NCI-H1694 (cell line): ENCODE data around the gene SLC6A8.

ENCODE experiments used
- DNase-seq: peaks from one replicate; lab custom pipeline; 2025; lab: John Stamatoyannopoulos, UW

SLC6A8 gene

GRCh38 chrX:153687121-153688039 is at the start of gene SLC6A8:
SLC6A8 (plus strand) TSS chrX:153687926; CDS start chrX:153688575, 649 bp downstream.
- no peak for DNase-seq

DNA sequence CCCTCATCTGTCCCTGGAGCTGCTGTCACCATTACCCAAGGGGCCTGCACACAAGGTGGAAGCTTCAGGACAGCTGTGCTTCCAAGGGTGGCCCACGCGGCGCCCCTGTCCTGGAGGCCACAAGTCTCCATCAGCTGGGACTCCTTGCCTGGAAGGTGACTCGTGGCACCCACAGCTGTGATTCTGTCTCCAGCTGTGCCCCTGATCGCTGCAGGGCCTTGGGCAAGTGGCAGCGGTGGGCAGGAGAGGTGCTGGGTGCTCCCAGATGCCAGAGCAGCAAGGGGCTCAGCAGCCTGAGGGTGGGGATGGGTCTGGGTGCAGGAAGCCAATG is 49.7 kb upstream of the SLC6A8 start:
- DNase-seq = no peak

- no peak for DNase-seq
Observed at GRCh38 chrX:153638436-153639176, 49.1 kb upstream of the SLC6A8 start.

DNA sequence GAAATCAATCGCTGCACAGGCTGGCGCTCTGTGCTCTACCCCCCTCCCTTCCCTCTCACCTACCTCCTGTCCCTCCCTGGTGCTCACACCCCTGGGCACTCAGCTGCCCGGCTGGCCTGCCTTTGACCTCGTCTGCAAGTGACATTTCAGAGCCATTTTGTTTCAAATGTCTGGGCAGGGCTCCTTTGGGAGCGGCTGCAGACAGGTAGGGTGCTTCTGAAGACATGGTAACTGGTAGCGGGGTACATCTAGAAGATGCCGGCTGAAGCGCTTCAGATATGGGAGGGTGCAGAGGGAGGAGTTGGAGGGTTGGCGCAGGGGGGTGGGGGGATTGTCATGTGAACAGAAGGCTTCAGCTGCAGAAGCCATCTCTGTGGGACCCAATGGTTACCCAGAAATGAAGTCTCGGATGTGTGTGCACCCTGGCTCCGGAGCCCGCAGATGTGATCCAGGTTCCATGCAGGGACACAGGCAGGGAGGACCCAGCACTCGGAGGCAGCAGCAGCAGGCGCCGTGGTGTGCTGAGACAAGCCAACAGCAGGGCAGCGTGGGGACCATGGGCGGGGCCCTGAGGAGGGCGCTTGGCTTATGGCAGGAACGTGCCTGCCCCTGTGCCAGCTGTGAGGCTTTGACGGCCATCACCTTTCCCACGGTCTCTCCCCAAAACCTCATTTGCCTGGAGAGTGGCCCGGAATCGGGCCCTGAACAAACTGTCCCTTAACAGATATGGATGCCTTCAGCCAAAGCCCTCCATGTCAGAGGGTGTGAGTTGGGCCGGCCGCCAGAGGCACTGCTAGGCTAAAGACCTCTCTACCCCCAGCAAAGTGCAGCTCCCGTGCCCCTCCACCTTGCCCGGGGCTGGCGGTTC is 48.3 kb upstream of the SLC6A8 start:
- DNase-seq = no peak

- no peak for DNase-seq
Observed at GRCh38 chrX:153640045-153640686, 47.6 kb upstream of the SLC6A8 start.

DNA sequence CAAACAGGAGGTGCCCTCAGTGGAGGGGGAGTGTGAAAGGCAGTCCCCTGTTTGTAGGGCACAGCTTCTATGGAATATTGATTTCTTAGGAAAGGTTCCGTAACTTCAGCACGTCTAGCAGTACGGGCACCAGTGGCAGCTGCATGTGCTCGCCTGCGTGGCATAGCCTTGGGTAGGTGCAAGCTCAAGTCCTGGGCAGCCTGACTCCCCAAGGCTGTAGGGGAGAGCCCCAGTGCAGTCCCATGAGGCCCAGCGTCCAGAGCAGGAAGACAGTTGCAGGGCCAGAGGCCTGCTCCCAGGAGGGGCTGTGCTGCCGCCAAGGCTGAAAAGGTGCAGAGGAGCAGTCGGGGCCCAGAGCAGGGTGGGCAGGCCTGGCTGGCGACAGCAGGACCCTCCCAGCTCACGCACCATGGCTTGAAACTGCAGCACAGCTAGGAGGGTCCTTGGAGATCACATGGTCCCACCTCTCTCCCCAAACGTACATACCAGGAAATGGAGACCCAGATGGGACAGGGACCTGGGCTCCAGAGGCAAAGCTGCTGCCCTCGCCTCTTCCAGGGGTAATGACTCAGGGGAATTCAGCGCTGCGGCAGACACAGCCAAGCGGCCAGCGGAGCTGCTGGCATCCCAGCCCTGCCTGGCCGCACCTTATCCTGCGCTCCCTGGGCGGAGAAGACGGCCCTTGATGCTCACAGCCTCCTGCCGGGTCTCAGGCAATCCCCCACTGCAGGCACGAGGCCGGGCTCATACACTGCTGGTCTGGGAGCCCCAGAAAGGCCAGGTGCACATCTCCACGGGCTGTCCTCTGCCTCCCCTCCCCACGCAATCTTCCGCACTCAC is 46.8 kb upstream of the SLC6A8 start:
- DNase-seq = no peak

- no peak for DNase-seq
Observed at GRCh38 chrX:153641627-153642026, 46.1 kb upstream of the SLC6A8 start.

- no peak for DNase-seq
Observed at GRCh38 chrX:153642051-153642654, 45.6 kb upstream of the SLC6A8 start.

- no peak for DNase-seq
Observed at GRCh38 chrX:153642655-153643430, 44.9 kb upstream of the SLC6A8 start.

- peak; percentile 5 for DNase-seq
Observed at GRCh38 chrX:153643431-153644351, 44.0 kb upstream of the SLC6A8 start.

DNA sequence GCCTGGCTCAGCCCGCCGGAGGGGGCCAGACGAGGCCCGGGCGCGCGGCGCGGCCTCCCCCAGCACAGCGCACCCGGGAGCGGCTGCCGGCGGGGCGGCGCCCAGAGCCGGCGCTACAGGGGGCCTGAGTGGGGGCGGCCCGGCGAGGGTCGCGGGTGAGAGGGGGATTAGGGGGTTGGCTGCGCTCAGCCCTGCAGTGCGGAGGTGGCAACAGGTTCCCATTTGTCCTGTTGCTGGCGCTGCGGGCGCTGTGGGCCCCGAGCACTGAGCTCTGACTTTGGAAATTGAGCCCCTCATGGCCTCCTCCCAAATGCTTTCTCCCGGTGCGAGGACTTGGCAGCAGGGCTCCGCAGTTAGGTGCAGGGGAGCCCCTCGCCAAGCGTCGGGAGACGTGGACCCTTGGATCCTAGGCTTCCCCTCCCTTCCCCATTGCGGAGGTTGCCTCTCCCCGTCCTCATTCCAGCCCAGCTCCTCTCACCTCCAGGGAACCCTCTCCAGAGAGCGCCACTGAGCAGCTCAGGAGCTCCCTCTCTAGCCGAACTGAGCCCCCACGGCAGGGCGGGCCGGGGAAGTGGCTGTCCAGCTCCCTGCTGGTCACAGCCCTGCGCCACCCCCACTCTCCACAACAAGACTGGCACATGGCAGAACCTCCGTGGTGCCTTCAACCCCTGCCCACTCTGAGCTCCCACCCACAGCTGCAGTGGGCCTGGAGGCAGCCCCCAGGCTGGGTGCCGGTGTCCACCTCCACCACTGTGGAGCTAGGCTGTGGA is 43.2 kb upstream of the SLC6A8 start:
- peak; percentile 8 for DNase-seq

DNA sequence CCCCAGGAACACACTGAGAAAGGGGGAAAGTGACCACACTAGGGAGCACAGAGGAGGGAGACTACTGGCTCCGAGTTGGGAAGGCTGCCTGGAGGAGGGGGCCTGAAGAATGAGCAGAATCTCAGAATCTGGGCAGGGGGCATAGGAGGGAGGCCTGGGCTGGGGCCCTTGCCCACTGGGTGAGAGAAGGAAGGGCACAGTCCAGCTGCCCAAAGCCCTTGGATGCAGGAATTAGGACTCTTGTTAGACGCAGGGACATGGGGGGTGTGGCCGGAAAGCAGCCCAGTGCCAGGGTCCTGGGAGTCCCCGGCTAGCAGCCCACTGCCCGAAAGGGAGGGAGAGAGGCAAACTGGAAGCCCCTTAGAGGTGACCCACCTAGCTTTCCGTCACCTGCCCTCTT is 42.6 kb upstream of the SLC6A8 start:
- no peak for DNase-seq

DNA sequence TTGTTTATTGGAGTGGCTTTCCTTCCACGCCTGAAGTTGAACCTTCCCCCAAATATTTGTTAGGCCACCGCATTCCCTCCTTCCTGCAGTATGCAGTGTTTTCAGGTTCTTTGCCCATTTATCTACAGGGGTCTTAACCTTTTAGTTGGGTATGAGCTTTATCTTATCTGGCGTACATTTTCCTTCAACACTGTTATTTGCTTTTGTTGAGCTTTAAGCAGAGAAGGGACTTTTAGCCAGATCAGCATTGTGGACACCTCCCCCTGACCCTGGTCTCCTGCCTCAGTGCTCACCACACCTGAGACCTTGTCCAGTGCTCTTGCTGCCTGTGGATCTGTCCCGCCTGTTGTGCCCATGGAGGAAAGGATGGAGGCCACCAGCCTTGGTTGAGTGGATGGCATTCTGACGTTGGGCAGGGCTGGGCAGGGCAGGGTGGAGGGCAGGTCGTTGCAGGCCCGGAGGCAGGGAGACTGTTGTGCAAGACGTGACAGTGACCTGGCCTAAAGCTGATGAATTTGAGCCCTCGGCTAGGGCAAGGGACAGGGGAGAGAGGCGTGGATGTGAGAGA is 41.7 kb upstream of the SLC6A8 start:
- DNase-seq = no peak

DNA sequence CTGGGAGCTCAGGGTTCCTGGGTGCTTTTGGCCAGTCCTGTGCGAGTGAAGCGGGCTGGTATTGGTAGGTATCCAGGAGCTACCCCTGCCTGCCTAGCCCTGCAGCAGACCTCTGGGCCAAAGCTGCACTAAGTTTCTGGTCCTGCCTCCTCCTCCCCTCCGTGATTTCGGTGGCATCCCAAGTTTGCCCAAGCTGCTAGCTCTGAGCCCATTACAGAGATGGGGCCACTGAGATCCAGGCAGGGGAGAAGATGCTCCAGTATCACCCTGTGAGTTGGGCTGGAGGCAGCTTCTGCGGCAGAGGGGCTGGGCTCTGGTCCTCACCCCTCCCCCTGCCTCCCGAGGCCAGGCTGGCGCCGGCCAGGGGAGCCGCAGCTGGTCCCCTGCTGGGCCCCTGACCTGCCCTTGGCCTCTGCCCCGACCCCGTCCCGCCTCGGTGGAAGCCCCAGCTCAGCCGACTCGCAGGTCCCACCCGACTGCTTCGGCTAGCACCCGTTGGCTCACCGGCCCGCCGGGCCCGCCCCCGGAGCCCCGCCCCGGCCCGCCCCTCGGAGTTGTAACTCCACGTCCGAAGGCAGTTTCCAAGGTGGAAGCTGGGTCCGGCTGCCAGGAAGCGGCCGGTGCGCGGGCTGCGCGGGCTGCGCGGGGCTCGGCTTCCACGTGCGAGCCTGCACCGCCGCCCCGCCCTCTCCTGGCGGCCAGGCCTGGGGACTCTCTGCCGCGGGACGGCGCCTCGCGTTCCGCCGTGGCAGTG is 40.9 kb upstream of the SLC6A8 start, which contains the start of gene DUSP9:
Gene DUSP9 (plus strand): TSS at position 584 of the 754 bp plus-strand sequence. CDS start 751 bp downstream, outside the sequence.
- DNase-seq = no peak

DNA sequence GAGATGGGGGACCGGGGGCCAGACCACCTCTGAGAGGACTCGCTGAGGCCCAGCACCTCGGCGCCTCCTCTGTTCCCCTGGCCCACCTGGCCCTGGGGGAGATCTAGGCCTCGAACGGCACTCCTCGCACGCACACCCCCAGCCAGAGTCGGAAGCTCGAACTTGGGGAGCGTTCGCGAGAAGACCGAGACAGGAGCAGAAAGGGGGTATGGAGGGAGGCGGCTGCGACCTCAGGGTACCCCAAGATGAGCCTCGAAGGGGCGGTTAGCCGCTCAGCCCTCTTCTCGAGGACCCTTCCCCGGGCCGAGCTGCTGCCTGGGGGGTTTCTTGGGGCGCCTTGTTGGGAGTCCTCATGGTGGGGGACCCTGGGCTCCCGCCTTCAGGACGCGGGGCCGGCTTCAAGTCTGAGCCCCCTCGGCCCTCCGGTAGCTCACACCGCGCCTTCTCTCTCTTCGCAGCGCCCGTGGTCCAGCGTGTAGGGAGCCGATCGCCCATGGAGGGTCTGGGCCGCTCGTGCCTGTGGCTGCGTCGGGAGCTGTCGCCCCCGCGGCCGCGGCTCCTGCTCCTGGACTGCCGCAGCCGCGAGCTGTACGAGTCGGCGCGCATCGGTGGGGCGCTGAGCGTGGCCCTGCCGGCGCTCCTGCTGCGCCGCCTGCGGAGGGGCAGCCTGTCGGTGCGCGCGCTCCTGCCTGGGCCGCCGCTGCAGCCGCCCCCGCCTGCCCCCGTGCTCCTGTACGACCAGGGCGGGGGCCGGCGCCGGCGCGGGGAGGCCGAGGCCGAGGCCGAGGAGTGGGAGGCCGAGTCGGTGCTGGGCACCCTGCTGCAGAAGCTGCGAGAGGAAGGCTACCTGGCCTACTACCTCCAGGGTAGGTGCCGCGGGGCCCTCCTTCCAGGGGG is 40.0 kb upstream of the SLC6A8 start:
- no peak for DNase-seq
